ENCODE results near the gene KRTAP10-4. TPM values are rescaled to one million over a fixed set of nuclear protein-coding genes. Genes with fewer than 3 reads are reported as not detected.

KRTAP10-4 gene
- total RNA-seq, 1 experiment from 2014 or later: not detected

DNA sequence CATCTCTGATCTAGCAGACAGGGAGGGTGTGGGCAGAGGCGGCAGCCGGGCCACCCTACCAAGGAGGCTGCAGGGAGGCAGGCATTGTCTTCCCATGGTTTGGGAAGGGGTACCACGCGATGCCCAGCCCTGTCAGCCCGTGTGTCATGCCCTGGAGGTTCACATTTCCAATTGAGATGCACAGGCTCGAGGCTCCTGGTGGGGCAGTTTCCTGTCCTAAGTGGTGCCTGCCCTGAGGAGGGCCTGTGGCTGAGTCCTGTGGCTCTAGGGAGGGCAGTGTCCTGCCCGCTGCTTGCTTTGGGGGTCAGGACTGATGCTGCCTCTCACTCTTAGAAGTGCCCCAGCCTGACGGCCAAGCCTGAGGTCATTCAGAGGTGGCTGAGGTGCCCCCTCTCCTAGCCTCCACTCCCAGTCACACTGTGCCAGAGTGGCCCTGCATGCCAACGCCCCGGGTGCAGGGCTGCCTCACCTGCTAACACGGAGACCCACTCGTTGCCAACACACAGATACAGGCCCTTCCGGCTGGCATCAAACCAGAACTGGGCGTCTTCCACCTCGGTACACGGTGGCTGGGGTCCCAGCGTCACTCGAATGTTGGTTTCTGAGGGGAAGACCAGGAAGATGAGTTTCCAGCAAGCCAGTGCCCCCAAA, 45.4 kb upstream of the KRTAP10-4 start:
- ChIA-PET POLR2A (no interaction called here), RAD21 (ENCODE audit: low non-redundant PET in 1 of 2, low total read pairs in 2 of 2, uncharacterized antibody in 2 of 2, unreplicated experiment in 2 of 2) (no interaction called here), CTCF (no interaction called here)
- Histone ChIP-seq H3K9ac (ENCODE audit: low read length) (no peak overlapping the region), H4K20me1 (ENCODE audit: insufficient read depth) (no peaks in the 10 kb centered on the region), H2AFZ (ENCODE audit: low read depth, low read length, poor library complexity, severe bottlenecking) (no peak overlapping the region), H3K36me3 (ENCODE audit: control insufficient read depth in 1 of 2, insufficient read depth in 2 of 2, low read length in 2 of 2) (no peaks in the 10 kb centered on the region), H3K27me3 (ENCODE audit: insufficient read depth, low read length) (no peaks in the 10 kb centered on the region), H3K4me3 (replicated peaks in 1 of 2; ENCODE audit: low read depth in 1 of 2, low read length in 2 of 2) (no peak overlapping the region), H3K79me2 (ENCODE audit: insufficient read depth, low read length) (no peaks in the 10 kb centered on the region), H3K9me3 (ENCODE audit: control insufficient read depth in 1 of 2, insufficient read depth in 1 of 2, low read depth in 1 of 2, low read length in 2 of 2) (peaks cover 4 to 15% of the 10 kb centered on the region in 2 experiments; a peak in 1 of 4 replicates), H3K4me2 (ENCODE audit: low read length) (no peak overlapping the region), H3K4me1 (ENCODE audit: control insufficient read depth in 1 of 2, insufficient read depth in 2 of 2, low read length in 2 of 2) (no peaks in the 10 kb centered on the region), H3K27ac (ENCODE audit: low read depth, low read length) (no peak overlapping the region), H3K9me2 (ENCODE audit: insufficient read depth) (no peaks in the 10 kb centered on the region)
- TF ChIP-seq MAX (IDR thresholded peaks at IDR 0.05): no peak
- no peak for TF ChIP-seq EZH2 (IDR thresholded peaks at IDR 0.05)
- TF ChIP-seq ZFX (IDR thresholded peaks at IDR 0.05): no peak
- TF ChIP-seq ELF1 (IDR thresholded peaks at IDR 0.05; ENCODE audit: borderline replicate concordance, low read depth): no peak
- TF ChIP-seq ZNF274 (IDR thresholded peaks at IDR 0.05; ENCODE audit: low read depth, low read length): no peak
- no peak for TF ChIP-seq RAD21 (IDR thresholded peaks at IDR 0.05; ENCODE audit: low read depth)
- BruUV-seq (replicated peaks): no TSS peak
- intact Hi-C loops (cut with micrococcal nuclease): no loop called here
- DNase-seq (ENCODE audit: low read depth, low spot score) (no peak), ATAC-seq (no peak)

- CTCF ChIA-PET: no interaction called here
- Histone ChIP-seq H3K9me2 (ENCODE audit: insufficient read depth) (no peaks in the 10 kb centered on the region), H3K9ac (ENCODE audit: low read length) (no peak overlapping the region), H4K20me1 (ENCODE audit: insufficient read depth) (no peaks in the 10 kb centered on the region), H3K4me1 (ENCODE audit: control insufficient read depth in 1 of 2, insufficient read depth in 2 of 2, low read length in 2 of 2) (no peaks in the 10 kb centered on the region), H3K4me2 (ENCODE audit: low read length) (no peak overlapping the region), H3K9me3 (ENCODE audit: control insufficient read depth in 1 of 2, insufficient read depth in 1 of 2, low read depth in 1 of 2, low read length in 2 of 2) (peaks cover 4 to 10% of the 10 kb centered on the region in 2 experiments; a peak in 1 of 4 replicates), H3K79me2 (ENCODE audit: insufficient read depth, low read length) (no peaks in the 10 kb centered on the region), H2AFZ (ENCODE audit: low read depth, low read length, poor library complexity, severe bottlenecking) (no peak overlapping the region), H3K36me3 (ENCODE audit: control insufficient read depth in 1 of 2, insufficient read depth in 2 of 2, low read length in 2 of 2) (no peaks in the 10 kb centered on the region), H3K4me3 (replicated peaks in 1 of 2; ENCODE audit: low read depth in 1 of 2, low read length in 2 of 2) (no peak overlapping the region), H3K27me3 (ENCODE audit: insufficient read depth, low read length) (no peaks in the 10 kb centered on the region), H3K27ac (ENCODE audit: low read depth, low read length) (no peak overlapping the region)
- no peak for DNase-seq (ENCODE audit: low read depth, low spot score)
- intact Hi-C loops (cut with micrococcal nuclease): no loop called here
- no peak for ATAC-seq
- RAD21 ChIA-PET (ENCODE audit: low non-redundant PET in 1 of 2, low total read pairs in 2 of 2, uncharacterized antibody in 2 of 2, unreplicated experiment in 2 of 2): no interaction called here
- POLR2A ChIA-PET: no interaction called here
- BruUV-seq (replicated peaks): no TSS peak
- no peak for TF ChIP-seq EZH2phosphoT487 (IDR thresholded peaks at IDR 0.05; ENCODE audit: borderline replicate concordance)
- TF ChIP-seq ELF1 (IDR thresholded peaks at IDR 0.05; ENCODE audit: borderline replicate concordance, low read depth): no peak
- TF ChIP-seq CEBPB (IDR thresholded peaks at IDR 0.05; ENCODE audit: low read depth): no peak
- TF ChIP-seq REST (IDR thresholded peaks at IDR 0.05; ENCODE audit: low read depth): no peak
- no peak for TF ChIP-seq TCF7L2 (IDR thresholded peaks at IDR 0.05; ENCODE audit: borderline replicate concordance, extremely low read depth, insufficient read depth, insufficient read length)
- no peak for TF ChIP-seq ZFX (IDR thresholded peaks at IDR 0.05)
- no peak for TF ChIP-seq FOSL1 (IDR thresholded peaks at IDR 0.05; ENCODE audit: low read depth)
- no peak for TF ChIP-seq YY1 (IDR thresholded peaks at IDR 0.05; ENCODE audit: extremely low read depth, insufficient replicate concordance, low read depth, low read length)
- no peak for TF ChIP-seq EZH2 (IDR thresholded peaks at IDR 0.05)
- TF ChIP-seq SP1 (IDR thresholded peaks at IDR 0.05; ENCODE audit: low read depth): no peak
- TF ChIP-seq, protein P1, sequence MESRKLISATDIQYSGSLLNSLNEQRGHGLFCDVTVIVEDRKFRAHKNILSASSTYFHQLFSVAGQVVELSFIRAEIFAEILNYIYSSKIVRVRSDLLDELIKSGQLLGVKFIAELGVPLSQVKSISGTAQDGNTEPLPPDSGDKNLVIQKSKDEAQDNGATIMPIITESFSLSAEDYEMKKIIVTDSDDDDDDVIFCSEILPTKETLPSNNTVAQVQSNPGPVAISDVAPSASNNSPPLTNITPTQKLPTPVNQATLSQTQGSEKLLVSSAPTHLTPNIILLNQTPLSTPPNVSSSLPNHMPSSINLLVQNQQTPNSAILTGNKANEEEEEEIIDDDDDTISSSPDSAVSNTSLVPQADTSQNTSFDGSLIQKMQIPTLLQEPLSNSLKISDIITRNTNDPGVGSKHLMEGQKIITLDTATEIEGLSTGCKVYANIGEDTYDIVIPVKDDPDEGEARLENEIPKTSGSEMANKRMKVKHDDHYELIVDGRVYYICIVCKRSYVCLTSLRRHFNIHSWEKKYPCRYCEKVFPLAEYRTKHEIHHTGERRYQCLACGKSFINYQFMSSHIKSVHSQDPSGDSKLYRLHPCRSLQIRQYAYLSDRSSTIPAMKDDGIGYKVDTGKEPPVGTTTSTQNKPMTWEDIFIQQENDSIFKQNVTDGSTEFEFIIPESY (IDR thresholded peaks at IDR 0.05; ENCODE audit: extremely low read depth, insufficient replicate concordance, low read length): no peak
These were observed 44.9 kb upstream of the KRTAP10-4 start for GRCh38 chr21:44528634-44528995.
